Measurements from ENCODE around the gene STARD10. TPM values are rescaled to one million over a fixed set of nuclear protein-coding genes. Genes with fewer than 3 reads are reported as not detected.

STARD10 gene
- total RNA-seq, 6 experiments from 2014 or later: 282 to 525 (median 330) TPM

GRCh38 chr11:72726266-72727220 lies 67.3 kb downstream of the STARD10 start:
- ATAC-seq: no peak
- H3K27me3 ChIP-seq: no peaks in the 10 kb centered on the region
- TF ChIP-seq POLR2A (IDR thresholded peaks at IDR 0.05) (no peak), CTCF (IDR thresholded peaks at IDR 0.05) (no peak)
- intact Hi-C loops (cut with DNase I): loop anchor here (5.0 to 10.0 kb wide), 3 partner anchors 48 to 66 kb away; partner anchors contain the start of gene STARD10 (in 1 of the 2)
- no peak for DNase-seq
- no peak overlapping the region for H3K27ac ChIP-seq
- peaks cover 0 to 20% (median 8%) of the 10 kb centered on the region in 4 donors for H3K4me1 ChIP-seq
- H3K4me3 ChIP-seq: no peak overlapping the region
- H3K36me3 ChIP-seq: no peaks in the 10 kb centered on the region
- WGBS (ENCODE audit: insufficient coverage, low coverage, low lambda C conversion rate, missing lambda C conversion rate): 91% methylated on average over 10 of the region's 40 CpGs
- H3K9me3 ChIP-seq: no peaks in the 10 kb centered on the region

- DNase-seq (no peak), ATAC-seq (no peak)
- intact Hi-C loops (cut with DNase I): loop anchor here (5.0 to 10.0 kb wide), 3 partner anchors 49 to 67 kb away; partner anchors contain the start of gene STARD10 (in 1 of the 2)
- 75% methylated on average over 1 of the region's 4 CpGs for WGBS (ENCODE audit: insufficient coverage, low coverage, low lambda C conversion rate, missing lambda C conversion rate)
- Histone ChIP-seq H3K36me3 (no peaks in the 10 kb centered on the region), H3K9me3 (no peaks in the 10 kb centered on the region), H3K4me1 (peaks cover 0 to 26% (median 11%) of the 10 kb centered on the region in 4 donors), H3K27me3 (no peaks in the 10 kb centered on the region), H3K27ac (no peak overlapping the region), H3K4me3 (no peak overlapping the region)
- TF ChIP-seq POLR2A (IDR thresholded peaks at IDR 0.05) (no peak), CTCF (IDR thresholded peaks at IDR 0.05) (no peak)
These were observed 68.2 kb downstream of the STARD10 start for GRCh38 chr11:72725724-72726028.

- Histone ChIP-seq H3K4me1 (peaks cover 0 to 32% (median 14%) of the 10 kb centered on the region in 4 donors), H3K27me3 (no peaks in the 10 kb centered on the region), H3K36me3 (no peaks in the 10 kb centered on the region), H3K4me3 (no peak overlapping the region), H3K9me3 (no peaks in the 10 kb centered on the region), H3K27ac (no peak overlapping the region)
- peak; percentile 87 to 90 (median 88) for TF ChIP-seq CTCF (IDR thresholded peaks at IDR 0.05)
- TF ChIP-seq POLR2A (IDR thresholded peaks at IDR 0.05): no peak
- ATAC-seq (peak; percentile 19 to 54 (median 30)), DNase-seq (no peak)
- intact Hi-C loops (cut with DNase I): loop anchor here (5.0 to 10.0 kb wide), 3 partner anchors 50 to 67 kb away; partner anchors contain the start of gene STARD10 (in 1 of the 2)
- 33% methylated on average over 5 of the region's 9 CpGs for WGBS (ENCODE audit: insufficient coverage, low coverage, low lambda C conversion rate, missing lambda C conversion rate)
These were observed 68.8 kb downstream of the STARD10 start for GRCh38 chr11:72724851-72725723.

GRCh38 chr11:72724021-72724551 lies 69.8 kb downstream of the STARD10 start:
- Histone ChIP-seq H3K27ac (peak overlapping the region in 2 of 3 donors; percentile 74 to 93), H3K27me3 (no peaks in the 10 kb centered on the region), H3K36me3 (no peaks in the 10 kb centered on the region), H3K4me1 (peaks cover 0 to 42% (median 19%) of the 10 kb centered on the region in 4 donors), H3K4me3 (no peak overlapping the region), H3K9me3 (no peaks in the 10 kb centered on the region)
- no peak for ATAC-seq
- DNase-seq: no peak
- intact Hi-C loops (cut with DNase I): loop anchor here in 1 of 2 donors (10.0 kb wide), 1 partner anchor 51 kb away; no protein-coding TSS in a partner anchor
- TF ChIP-seq CTCF (IDR thresholded peaks at IDR 0.05) (no peak), POLR2A (IDR thresholded peaks at IDR 0.05) (no peak)
- 80% methylated on average over 1 of the region's 5 CpGs for WGBS (ENCODE audit: insufficient coverage, low coverage, low lambda C conversion rate, missing lambda C conversion rate)
